ENCODE results near the gene ACOXL.
A peak's percentile ranks its signal among the peaks of the same experiment; 100 is the strongest.
"Not testable (repeated sequence)": the region's sequence is repeated elsewhere in the genome, so short reads cannot be mapped to it uniquely, and the experiment has no call there.

The ACOXL gene

GRCh38 chr2:110941226-110941625 lies 208.9 kb downstream of the ACOXL start:
- no peak for DNase-seq

- DNase-seq: no peak
Observed at GRCh38 chr2:110943070-110943634, 210.8 kb downstream of the ACOXL start.

GRCh38 chr2:110946902-110947301 lies 214.5 kb downstream of the ACOXL start:
- no peak for DNase-seq

- peak; percentile 35 for DNase-seq
Observed at GRCh38 chr2:110948027-110948674, 215.8 kb downstream of the ACOXL start.

DNA sequence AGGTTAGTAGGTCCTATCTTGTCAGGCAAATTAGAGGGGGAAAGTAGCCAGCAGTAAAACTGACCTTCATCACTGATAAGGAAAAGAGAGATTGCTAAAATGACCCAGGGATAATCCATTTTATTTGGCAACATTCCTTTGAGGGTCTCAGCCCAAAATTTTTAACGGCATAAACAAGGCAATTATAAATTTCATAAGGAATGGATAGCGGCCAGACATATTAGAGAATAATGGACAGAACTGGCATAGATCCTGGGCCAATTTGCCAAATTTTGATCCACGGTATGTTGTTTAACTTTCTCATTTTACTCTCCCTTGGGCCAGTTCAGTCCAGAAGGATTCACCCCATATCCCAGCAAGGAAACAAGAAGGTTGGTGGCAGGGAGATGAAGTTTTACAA lies 217.9 kb downstream of the ACOXL start:
- DNase-seq: no peak

- DNase-seq: no peak
Observed at GRCh38 chr2:110955045-110955444, 222.7 kb downstream of the ACOXL start.

DNA sequence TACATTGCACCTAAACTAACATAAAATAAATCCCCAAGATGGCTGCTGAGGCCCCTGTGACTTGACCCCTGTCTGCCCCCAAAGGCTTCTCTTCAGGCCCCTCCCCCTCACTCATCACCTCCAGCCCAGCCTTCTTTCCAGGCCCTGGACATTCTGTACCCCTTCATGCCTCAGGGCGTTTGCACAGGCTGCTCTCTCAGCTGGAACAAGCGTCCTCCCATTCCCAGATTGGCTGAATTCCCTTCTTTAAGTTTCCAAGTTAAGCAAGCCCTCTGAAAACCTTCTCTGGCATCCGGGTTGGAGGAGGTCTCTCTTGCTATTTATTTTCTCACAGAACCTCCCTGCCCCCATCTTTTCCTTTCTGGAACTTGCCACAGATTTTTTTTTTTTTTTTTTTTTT lies 223.2 kb downstream of the ACOXL start:
- DNase-seq: no peak

GRCh38 chr2:110957293-110957692 lies 224.9 kb downstream of the ACOXL start:
- DNase-seq: no peak

DNA sequence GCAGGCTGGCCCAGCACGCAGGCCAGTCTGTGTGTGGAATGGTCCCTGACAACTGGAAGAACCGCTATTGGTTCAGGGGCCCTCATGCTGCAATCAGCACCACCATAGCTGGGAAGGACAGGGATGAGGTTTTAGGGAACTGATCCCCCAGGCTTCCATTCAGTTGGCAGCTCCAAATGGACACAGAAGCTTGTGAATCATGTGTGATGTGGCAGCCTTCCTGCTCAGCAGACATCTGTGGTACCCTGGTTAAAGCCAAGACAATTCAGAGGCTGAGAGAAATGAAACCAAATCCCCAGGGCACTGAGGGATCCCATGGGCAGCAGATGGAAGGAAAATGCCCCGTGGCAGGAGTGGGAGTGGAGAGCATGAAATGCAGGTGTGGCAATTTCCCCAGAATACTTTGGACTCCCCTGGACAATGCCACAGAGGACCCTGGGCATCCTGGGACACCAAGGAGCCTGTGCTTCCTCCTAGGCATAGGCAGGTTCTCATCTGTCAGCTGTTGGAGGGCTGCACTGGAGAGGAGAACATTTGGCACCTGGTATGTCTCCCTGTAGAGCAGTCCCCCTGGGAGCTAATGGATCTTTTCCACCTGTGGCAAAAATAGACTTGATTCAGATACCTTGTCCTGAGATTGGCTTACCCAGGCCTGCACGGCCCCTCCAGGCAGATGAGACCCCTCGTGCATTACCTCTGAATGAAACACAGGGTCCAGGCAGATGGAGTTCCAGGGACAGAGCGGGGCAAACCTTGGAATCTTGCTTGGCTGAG lies 226.2 kb downstream of the ACOXL start:
- DNase-seq: no peak

- DNase-seq: no peak
Observed at GRCh38 chr2:110959198-110959597, 226.8 kb downstream of the ACOXL start.

GRCh38 chr2:110960281-110960680 lies 227.9 kb downstream of the ACOXL start:
- no peak for DNase-seq

DNA sequence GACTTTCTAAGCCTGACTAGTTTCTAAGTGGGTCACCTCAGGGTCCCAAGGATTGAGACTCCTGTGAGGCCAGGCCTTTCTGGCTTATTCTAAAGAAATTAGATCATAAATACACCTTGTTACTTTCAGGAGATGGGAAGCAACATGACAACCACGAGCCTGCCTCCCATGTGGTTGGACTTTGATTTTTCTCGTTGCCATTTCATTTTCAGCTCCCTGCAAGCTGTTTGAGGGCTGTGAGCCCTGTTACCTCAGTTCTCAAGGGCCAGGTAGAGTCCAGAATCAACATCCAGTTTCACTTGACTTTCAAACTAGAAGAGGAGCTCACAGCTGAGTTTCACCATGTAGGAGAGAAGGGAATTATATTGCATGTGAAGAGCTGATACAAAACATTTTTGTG lies 228.6 kb downstream of the ACOXL start:
- no peak for DNase-seq

GRCh38 chr2:110961643-110962042 lies 229.3 kb downstream of the ACOXL start:
- not testable (repeated sequence) for DNase-seq

GRCh38 chr2:110969696-110970095 lies 237.3 kb downstream of the ACOXL start:
- no peak for DNase-seq

- no peak for DNase-seq
Observed at GRCh38 chr2:110970201-110970600, 237.8 kb downstream of the ACOXL start.

DNA sequence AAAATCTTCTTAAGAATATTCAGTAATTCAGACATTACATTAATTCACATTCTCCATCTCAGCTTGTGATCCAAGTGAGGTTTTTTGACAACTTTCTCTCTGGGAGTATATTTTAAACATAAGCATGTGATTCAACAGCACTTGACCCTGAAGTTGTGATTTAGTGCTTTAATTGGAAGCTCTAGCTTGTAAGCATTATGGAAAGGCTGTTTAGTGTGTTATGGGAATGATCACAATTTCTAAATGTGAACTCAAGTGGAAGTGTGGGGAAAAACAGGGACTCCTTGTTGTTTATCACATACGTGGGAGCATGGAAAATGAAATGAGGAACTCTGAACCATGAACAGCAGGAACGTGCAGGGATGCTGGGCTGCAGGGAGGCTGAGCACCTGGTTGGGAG lies 239.4 kb downstream of the ACOXL start:
- no peak for DNase-seq

GRCh38 chr2:110973262-110973661 lies 240.9 kb downstream of the ACOXL start:
- DNase-seq: no peak

GRCh38 chr2:110977403-110977802 lies 245.0 kb downstream of the ACOXL start:
- no peak for DNase-seq

DNA sequence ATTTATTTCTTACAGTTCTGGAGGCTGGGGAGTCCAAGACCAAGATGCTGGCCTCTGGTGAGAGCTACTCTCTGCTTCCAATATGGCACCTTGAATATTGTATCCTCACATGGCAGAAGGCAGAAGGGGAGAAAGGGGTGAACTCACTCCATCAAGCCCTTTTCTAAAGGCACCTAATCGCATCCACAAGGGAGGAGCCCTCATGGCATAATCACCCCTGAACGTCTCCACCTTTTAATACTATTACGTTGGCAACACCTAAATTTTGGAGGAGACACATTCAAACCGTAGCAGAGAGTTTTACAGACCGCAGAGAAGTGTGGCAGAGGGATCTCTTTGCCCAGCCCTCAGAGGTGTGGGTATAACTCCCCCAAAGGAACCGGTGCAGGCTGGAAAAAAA lies 245.8 kb downstream of the ACOXL start:
- DNase-seq: no peak

- DNase-seq: no peak
Observed at GRCh38 chr2:110978756-110979470, 246.5 kb downstream of the ACOXL start.

- DNase-seq: no peak
Observed at GRCh38 chr2:110979471-110980338, 247.3 kb downstream of the ACOXL start.

DNA sequence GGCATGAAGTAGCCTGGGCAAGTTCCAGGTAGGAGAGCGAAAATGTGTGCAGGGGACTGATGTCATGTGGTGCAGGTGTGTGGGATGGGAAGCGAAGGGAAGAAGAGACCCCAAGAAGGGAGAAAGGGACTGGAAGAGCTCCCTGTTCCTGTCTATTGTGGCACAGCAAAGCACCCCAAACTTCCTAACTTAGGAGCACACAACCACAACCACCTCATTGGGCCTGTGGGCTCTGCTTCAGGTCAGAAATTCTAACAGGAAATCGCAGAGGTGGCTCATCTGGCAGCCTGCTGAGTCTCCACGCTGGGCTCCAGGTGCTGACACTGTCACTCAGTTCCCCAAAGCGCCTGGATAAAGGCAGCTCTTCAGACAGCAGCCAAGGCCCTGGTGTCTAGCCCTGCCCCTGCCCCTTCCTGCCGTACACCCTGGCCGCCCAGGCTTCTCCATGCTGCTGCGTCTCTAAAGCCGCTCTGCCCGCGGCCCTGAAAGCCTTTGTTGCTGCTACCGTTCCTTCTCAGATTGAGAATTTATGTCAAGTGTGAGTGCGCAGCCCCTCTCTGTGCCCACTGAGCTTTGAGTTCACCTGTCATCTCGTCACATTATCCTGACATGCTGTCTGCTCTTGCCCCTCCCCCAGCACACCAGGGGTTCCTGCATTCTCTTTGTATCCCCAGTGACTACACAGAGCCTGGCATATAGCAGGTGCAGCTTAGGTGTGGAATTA lies 248.1 kb downstream of the ACOXL start:
- no peak for DNase-seq
